ENCODE results near the gene LRRIQ1.
"Not testable (repeated sequence)": the region's sequence is repeated elsewhere in the genome, so short reads cannot be mapped to it uniquely, and the experiment has no call there.

The LRRIQ1 gene

GRCh38 chr12:85186236-85186635, 150.1 kb downstream of the LRRIQ1 start:
- no peak for DNase-seq (ENCODE audit: low read depth)

GRCh38 chr12:85188619-85189018, 152.5 kb downstream of the LRRIQ1 start:
- no peak for DNase-seq (ENCODE audit: low read depth)

- no peak for DNase-seq (ENCODE audit: low read depth)
Observed at GRCh38 chr12:85190728-85191127, 154.6 kb downstream of the LRRIQ1 start.

- DNase-seq (ENCODE audit: low read depth): not testable (repeated sequence)
Observed at GRCh38 chr12:85203809-85204208, 167.7 kb downstream of the LRRIQ1 start.

GRCh38 chr12:85206543-85206942, 170.4 kb downstream of the LRRIQ1 start:
- no peak for DNase-seq (ENCODE audit: low read depth)

- not testable (repeated sequence) for DNase-seq (ENCODE audit: low read depth)
Observed at GRCh38 chr12:85224339-85224738, 188.2 kb downstream of the LRRIQ1 start.

GRCh38 chr12:85225501-85225900, 189.3 kb downstream of the LRRIQ1 start:
- DNase-seq (ENCODE audit: low read depth): no peak

- DNase-seq (ENCODE audit: low read depth): no peak
Observed at GRCh38 chr12:85237327-85237726, 201.2 kb downstream of the LRRIQ1 start.

- DNase-seq (ENCODE audit: low read depth): no peak
Observed at GRCh38 chr12:85244561-85244960, 208.4 kb downstream of the LRRIQ1 start.

GRCh38 chr12:85253853-85254252, 217.7 kb downstream of the LRRIQ1 start:
- DNase-seq (ENCODE audit: low read depth): no peak

- no peak for DNase-seq (ENCODE audit: low read depth)
Observed at GRCh38 chr12:85257671-85258070, 221.5 kb downstream of the LRRIQ1 start.

GRCh38 chr12:85260447-85260846, 224.3 kb downstream of the LRRIQ1 start:
- no peak for DNase-seq (ENCODE audit: low read depth)

GRCh38 chr12:85260896-85261295, 224.7 kb downstream of the LRRIQ1 start:
- DNase-seq (ENCODE audit: low read depth): no peak

GRCh38 chr12:85266356-85266755, 230.2 kb downstream of the LRRIQ1 start:
- DNase-seq (ENCODE audit: low read depth): no peak

- DNase-seq (ENCODE audit: low read depth): no peak
Observed at GRCh38 chr12:85273381-85274314, 237.5 kb downstream of the LRRIQ1 start.

GRCh38 chr12:85274315-85274651, 238.1 kb downstream of the LRRIQ1 start:
- DNase-seq (ENCODE audit: low read depth): no peak

GRCh38 chr12:85275374-85275773, 239.2 kb downstream of the LRRIQ1 start:
- DNase-seq (ENCODE audit: low read depth): no peak

- DNase-seq (ENCODE audit: low read depth): no peak
Observed at GRCh38 chr12:85277191-85277590, 241.0 kb downstream of the LRRIQ1 start.

- no peak for DNase-seq (ENCODE audit: low read depth)
Observed at GRCh38 chr12:85277900-85278597, 241.9 kb downstream of the LRRIQ1 start.

- no peak for DNase-seq (ENCODE audit: low read depth)
Observed at GRCh38 chr12:85278598-85279448, 242.7 kb downstream of the LRRIQ1 start.

- no peak for DNase-seq (ENCODE audit: low read depth)
Observed at GRCh38 chr12:85279449-85280164, 243.5 kb downstream of the LRRIQ1 start.

Data from stimulated activated CD4-positive, alpha-beta T cell treated with anti-CD3 and anti-CD28 coated beads, Interleukin-2, amount 100 ng/mL, for 4 hours (primary cell).